Heart left ventricle (tissue), 16 donors: ENCODE measurements around the gene ARMH3. TPM values are rescaled to one million over a fixed set of nuclear protein-coding genes. Genes with fewer than 3 reads are reported as not detected.
A peak's percentile ranks its signal among the peaks of the same experiment; 100 is the strongest.

ENCODE experiments used
- ATAC-seq, 4 donors: fragments of 200-7000 bp; cut with Tn5 transposase; one replicate each; pipeline ENCODE4 v1.9.1; 2020 to 2022; ENCODE audit warnings: moderate library complexity in 4 of 4, mild to moderate bottlenecking in 3 of 4, moderate number of reproducible peaks in 1 of 4
- DNase-seq, 5 donors: peaks; one replicate each; pipeline ENCODE4 v3.0.0-alpha.2; 2020
- H3K27ac ChIP-seq, 12 donors: fragments of 200-600 bp; sonication (generic) in 4 of 12; one replicate each; pipeline versions ENCODE4 v1.5.0 to v1.8.0; 2016 to 2022; ENCODE audit warnings: mild to moderate bottlenecking in 2 of 12
- H3K27me3 ChIP-seq, 9 donors: fragments of 200-600 bp; sonication (generic) in 2 of 9; one replicate each; pipeline versions ENCODE4 v1.5.1 to v1.8.0; 2016 to 2022; ENCODE audit warnings: mild to moderate bottlenecking in 3 of 9
- H3K36me3 ChIP-seq, 9 donors: fragments of 200-600 bp; sonication (generic) in 2 of 9; one replicate each; pipeline versions ENCODE4 v1.5.0 to v1.8.0; 2018 to 2022; ENCODE audit warnings: mild to moderate bottlenecking in 2 of 9
- H3K4me1 ChIP-seq, 12 donors: fragments of 200-600 bp; sonication (generic) in 4 of 12; one replicate each; pipeline versions ENCODE4 v1.5.0 to v1.8.0; 2016 to 2022; ENCODE audit warnings: mild to moderate bottlenecking in 3 of 12
- H3K4me3 ChIP-seq, 12 donors: fragments of 200-600 bp; sonication (generic) in 4 of 12; one replicate each; pipeline versions ENCODE4 v1.5.0 to v1.8.0; 2017 to 2022; ENCODE audit warnings: mild to moderate bottlenecking in 9 of 12, moderate library complexity in 4 of 12
- H3K9me3 ChIP-seq, 12 donors: fragments of 200-600 bp; sonication (generic) in 4 of 12; one replicate each; pipeline versions ENCODE4 v1.5.0 to v1.8.0; 2016 to 2022; ENCODE audit warnings: mild to moderate bottlenecking in 1 of 12
- CTCF ChIP-seq, 12 donors: fragments of 200-600 bp; sonication (generic) in 4 of 12; IDR thresholded peaks; one replicate each; pipeline versions ENCODE4 v1.5.0 to v1.8.0; 2018 to 2022; ENCODE audit warnings: antibody characterized with exemption in 12 of 12, mild to moderate bottlenecking in 5 of 12
- POLR2A ChIP-seq, 2 donors: fragments of 450-650 bp; IDR thresholded peaks; one replicate each; pipeline ENCODE4 v1.6.1; 2017; ENCODE audit warnings: antibody characterized with exemption in 2 of 2, mild to moderate bottlenecking in 2 of 2, moderate library complexity in 2 of 2
- WGBS, 4 donors: extraction: QIAGEN DNeasy Blood & Tissue Kit in 2 of 4; methylation state at CpG; one replicate each; pipeline versions ENCODE4 v1.1.5 to v1.1.7; 2013 to 2018; 5-methylcytosine and 5-hydroxymethylcytosine counted together
- intact Hi-C, 10 donors: fragments of 100-400 bp; cut with DNase I; formaldehyde crosslinking; loops; one replicate each; pipeline versions ENCODE4 v1.11.1 to v1.14.2; 2022
- polyA plus RNA-seq, 2 donors: library from polyadenylated mRNA; stranded (reverse); fragments of 200-250 nt; gene quantifications; one replicate each; pipeline ENCODE4 v1.2.3, GENCODE V29; 2013
- total RNA-seq, 9 donors: library from RNA; depleted of rRNA in 2 of 9; stranded (reverse); fragments of >200 nt in 2 of 9; fragmentation: NEBNext Ultra II Directional in 3 of 9; extraction: Animal tissue kit (Norgen Biotek cat#: 25700) in 3 of 9; gene quantifications; one replicate each; pipeline versions ENCODE4 v1.1.0 to v1.2.4, GENCODE V29; 2016 to 2023
- donor health status: ischemic (EF 13 %, LVEDD 7.1; RV severe dilation, severe dysfunction).
- donor health status: healthy with polysubstance abuse.
- donor health status: DM: no; HTN: yes; CAD: no.
- donor health status: DM: no; HTN: no; CAD: no.
- donor health status: ischemic (EF 25% LVEDD 6.9; RV normal size, moderate dysfunction).
- donor health status: ischemic (EF 25% LVEDD 5.7; RV mildly dilated, moderate dysfunction).
- donor health status: healthy.
- donor health status: DM: yes; HTN: yes; CAD: no.
- donor health status: ischemic (EF 35%, LVEDD 5.7; RV mildly dilated, moderate dysfunction).
- donor health status: nonischemic (EF 11% LVEDD 7.7; RV severe dilation, severe dysfunction).
- donor health status: DM: yes; HTN: yes; CAD: no.
- donor health status: PGD.
- donor health status: ischemic (EF 29% LVEDD 5.4; RV normal size, mild dysfunction).
- donor health status: nonischemic (EF 23%, LVEDD 6.1; RV moderate dilation, normal function).

Gene ARMH3
- total and polyA plus RNA-seq, 11 donors: 28.5 to 84.2 (median 43.9) TPM

DNA sequence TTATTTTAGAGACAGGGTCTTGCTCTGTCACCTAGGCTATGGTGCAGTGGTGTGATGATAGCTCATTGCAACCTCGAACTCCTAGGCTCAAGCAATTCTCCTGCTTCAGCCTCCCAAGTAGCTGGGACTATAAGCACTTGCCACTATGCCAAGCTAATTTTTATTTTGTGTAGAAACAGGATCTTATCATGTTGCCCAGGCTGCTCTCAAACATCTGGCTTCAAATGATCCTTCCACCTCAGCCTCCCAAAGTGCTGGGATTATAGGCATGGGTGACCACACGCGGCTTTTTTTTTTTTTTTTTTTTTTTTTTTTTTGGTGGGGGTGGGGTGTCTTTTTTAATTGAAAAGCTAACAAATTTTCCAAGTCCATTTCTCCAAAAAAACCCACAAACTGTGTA lies 27.6 kb upstream of the ARMH3 start:
- TF ChIP-seq POLR2A (IDR thresholded peaks at IDR 0.05) (no peak), CTCF (IDR thresholded peaks at IDR 0.05) (no peak)
- no peaks in the 10 kb centered on the region for H3K9me3 ChIP-seq
- H3K4me3 ChIP-seq: no peak overlapping the region
- ATAC-seq: no peak
- no peak for DNase-seq
- no peaks in the 10 kb centered on the region for H3K27me3 ChIP-seq
- 86 to 92% (median 90%) methylated on average over 3 of the region's 3 CpGs for WGBS, 4 donors
- intact Hi-C loops: no loop called here
- no peaks in the 10 kb centered on the region for H3K4me1 ChIP-seq
- no peak overlapping the region for H3K27ac ChIP-seq
- no peaks in the 10 kb centered on the region for H3K36me3 ChIP-seq

GRCh38 chr10:102072673-102073527 lies 16.9 kb upstream of the ARMH3 start:
- no peak overlapping the region for H3K27ac ChIP-seq
- peaks cover 0 to 7% (median 2%) of the 10 kb centered on the region in 9 donors for H3K36me3 ChIP-seq
- WGBS, 4 donors: 72 to 81% (median 76%) methylated on average over 4 of the region's 4 CpGs
- DNase-seq (peak; percentile 66 to 82 (median 72)), ATAC-seq (peak; percentile 62 to 90 (median 78))
- no peaks in the 10 kb centered on the region for H3K9me3 ChIP-seq
- peaks cover 0 to 20% (median 8%) of the 10 kb centered on the region in 12 donors for H3K4me1 ChIP-seq
- no peak overlapping the region for H3K4me3 ChIP-seq
- no peaks in the 10 kb centered on the region for H3K27me3 ChIP-seq
- no peak for TF ChIP-seq POLR2A (IDR thresholded peaks at IDR 0.05)
- TF ChIP-seq CTCF (IDR thresholded peaks at IDR 0.05): peak; percentile 79 to 96 (median 92)
- intact Hi-C loops: loop anchor here in 5 of 10 donors (2.0 to 10.0 kb wide), 7 partner anchors 39 to 908 kb away; no protein-coding TSS in a partner anchor

DNA sequence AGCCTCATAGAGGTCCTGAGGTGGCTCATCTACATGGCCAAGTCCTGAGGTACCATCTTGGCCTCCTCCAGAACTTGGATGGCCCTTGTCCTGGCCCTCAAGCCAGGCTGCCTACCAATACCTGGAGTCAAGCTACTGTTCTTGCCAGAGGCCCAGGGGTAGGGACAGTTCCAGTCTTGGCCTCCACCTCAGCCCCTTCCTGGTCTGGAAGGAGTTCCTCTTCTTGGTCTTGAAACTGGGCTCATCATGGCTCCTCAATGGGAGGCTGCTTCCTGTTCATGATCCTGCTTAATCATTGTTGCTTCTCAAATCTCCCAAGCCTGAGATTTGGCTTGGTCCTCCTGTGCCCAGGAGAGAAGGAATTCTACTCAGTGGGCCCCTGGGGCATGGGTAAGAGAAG lies 13.1 kb upstream of the ARMH3 start:
- Histone ChIP-seq H3K9me3 (no peaks in the 10 kb centered on the region), H3K4me1 (peaks cover 8 to 50% (median 36%) of the 10 kb centered on the region in 12 donors), H3K27ac (peak overlapping the region in 1 of 12 donors; percentile 24), H3K36me3 (peaks cover 0 to 14% (median 8%) of the 10 kb centered on the region in 9 donors), H3K4me3 (no peak overlapping the region), H3K27me3 (no peaks in the 10 kb centered on the region)
- no peak for ATAC-seq
- intact Hi-C loops: loop anchor here in 4 of 10 donors (5.0 kb wide), 1 partner anchor 48 kb away; no protein-coding TSS in a partner anchor
- DNase-seq: no peak
- TF ChIP-seq POLR2A (IDR thresholded peaks at IDR 0.05) (no peak), CTCF (IDR thresholded peaks at IDR 0.05) (no peak)

- Histone ChIP-seq H3K27ac (peak overlapping the region in 1 of 12 donors; percentile 24), H3K9me3 (no peaks in the 10 kb centered on the region), H3K36me3 (peaks cover 0 to 14% (median 8%) of the 10 kb centered on the region in 9 donors), H3K4me3 (no peak overlapping the region), H3K27me3 (no peaks in the 10 kb centered on the region), H3K4me1 (peaks cover 8 to 50% (median 36%) of the 10 kb centered on the region in 12 donors)
- 9 to 14% (median 11%) methylated on average over 1 of the region's 1 CpG for WGBS, 4 donors
- TF ChIP-seq POLR2A (IDR thresholded peaks at IDR 0.05) (no peak), CTCF (IDR thresholded peaks at IDR 0.05) (no peak)
- DNase-seq: peak; percentile 20 to 74 (median 48)
- intact Hi-C loops: loop anchor here in 4 of 10 donors (5.0 kb wide), 1 partner anchor 49 kb away; no protein-coding TSS in a partner anchor
- no peak for ATAC-seq
Measured at GRCh38 chr10:102068216-102068615, 12.2 kb upstream of the ARMH3 start.
